ENCODE measurements around the gene TSHB. TPM values are rescaled to one million over a fixed set of nuclear protein-coding genes. Genes with fewer than 3 reads are reported as not detected.
A peak's percentile ranks its signal among the peaks of the same experiment; 100 is the strongest.

TSHB gene
- total and polyA plus RNA-seq, 8 donors = not detected

- TF ChIP-seq EP300 (IDR thresholded peaks at IDR 0.05) = no peak
- TF ChIP-seq CTCF (IDR thresholded peaks at IDR 0.05) = no peak
- no peak for TF ChIP-seq POLR2A (IDR thresholded peaks at IDR 0.05)
- no peak for TF ChIP-seq POLR2AphosphoS5 (IDR thresholded peaks at IDR 0.05)
- WGBS, 5 donors = 79 to 88% (median 86%) methylated on average over 5 of the region's 5 CpGs
- DNase-seq = no peak
- H3K9me3 ChIP-seq = no peaks in the 10 kb centered on the region
- peaks cover 0 to 53% (median 24%) of the 10 kb centered on the region in 4 donors for H3K4me1 ChIP-seq
- no peak overlapping the region for H3K27ac ChIP-seq
- intact Hi-C loops (cut with DNase I; ENCODE audit: low total_unique reads) = no loop called here
- no peak overlapping the region for H3K4me3 ChIP-seq
- H3K36me3 ChIP-seq = no peaks in the 10 kb centered on the region
- H3K27me3 ChIP-seq = peaks cover 0 to 4% (median 0%) of the 10 kb centered on the region in 3 donors
Measured at GRCh38 chr1:115077286-115077983, 47.8 kb downstream of the TSHB start.

DNA sequence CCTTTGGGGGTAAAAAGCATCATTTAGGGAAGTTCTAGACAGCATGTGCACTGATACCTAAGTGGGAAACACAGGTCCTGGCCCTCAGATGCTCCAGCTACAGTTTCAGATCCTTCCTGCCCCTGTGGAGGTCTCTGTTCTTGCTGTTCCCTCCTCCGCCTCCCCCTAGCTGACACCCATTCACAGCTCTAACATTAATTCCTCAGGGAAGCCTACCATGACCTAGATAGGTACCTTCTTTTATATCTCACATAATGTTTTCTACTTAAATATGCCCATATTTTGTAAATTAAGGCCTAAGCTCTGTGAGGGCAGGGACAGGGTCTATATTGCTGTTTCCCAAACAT lies 48.3 kb downstream of the TSHB start:
- Histone ChIP-seq H3K9me3 (no peaks in the 10 kb centered on the region), H3K36me3 (no peaks in the 10 kb centered on the region), H3K27ac (no peak overlapping the region), H3K4me1 (peaks cover 0 to 50% (median 21%) of the 10 kb centered on the region in 4 donors), H3K27me3 (peaks cover 0 to 4% (median 0%) of the 10 kb centered on the region in 3 donors), H3K4me3 (no peak overlapping the region)
- DNase-seq = no peak
- no peak for TF ChIP-seq EP300 (IDR thresholded peaks at IDR 0.05)
- TF ChIP-seq CTCF (IDR thresholded peaks at IDR 0.05) = no peak
- TF ChIP-seq POLR2AphosphoS5 (IDR thresholded peaks at IDR 0.05) = no peak
- 80 to 96% (median 92%) methylated on average over 1 of the region's 1 CpG for whole genome bisulfite sequencing, 5 donors
- intact Hi-C loops (cut with DNase I; ENCODE audit: low total_unique reads) = no loop called here

DNA sequence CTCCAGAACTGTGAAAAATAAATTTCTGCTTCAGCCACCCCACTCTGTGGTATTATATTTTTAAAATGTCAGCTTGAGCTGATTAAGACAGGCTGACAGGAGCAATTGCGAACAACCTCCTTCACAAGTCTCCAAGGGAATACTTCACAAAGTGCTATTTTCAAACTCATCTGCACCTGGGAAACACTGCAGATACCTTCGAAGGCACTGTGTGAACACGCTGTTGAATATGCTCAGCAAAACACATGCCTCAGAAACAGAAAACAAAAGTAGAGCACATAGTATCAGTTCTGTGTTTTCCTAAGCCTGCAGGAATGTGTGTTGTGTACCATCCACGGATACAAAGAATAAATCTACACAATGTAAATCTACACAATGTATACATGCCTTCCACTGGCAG lies 49.1 kb downstream of the TSHB start:
- H3K27me3 ChIP-seq = peaks cover 0 to 4% (median 0%) of the 10 kb centered on the region in 3 donors
- no peaks in the 10 kb centered on the region for H3K9me3 ChIP-seq
- H3K4me3 ChIP-seq = no peak overlapping the region
- peaks cover 0 to 51% (median 18%) of the 10 kb centered on the region in 4 donors for H3K4me1 ChIP-seq
- no peaks in the 10 kb centered on the region for H3K36me3 ChIP-seq
- DNase-seq = no peak
- WGBS, 5 donors = 65 to 81% (median 71%) methylated on average over 4 of the region's 4 CpGs
- H3K27ac ChIP-seq = no peak overlapping the region
- TF ChIP-seq POLR2A (IDR thresholded peaks at IDR 0.05) (no peak), CTCF (IDR thresholded peaks at IDR 0.05) (no peak), EP300 (IDR thresholded peaks at IDR 0.05) (no peak), POLR2AphosphoS5 (IDR thresholded peaks at IDR 0.05) (no peak)
- intact Hi-C loops (cut with DNase I; ENCODE audit: low total_unique reads) = no loop called here

DNA sequence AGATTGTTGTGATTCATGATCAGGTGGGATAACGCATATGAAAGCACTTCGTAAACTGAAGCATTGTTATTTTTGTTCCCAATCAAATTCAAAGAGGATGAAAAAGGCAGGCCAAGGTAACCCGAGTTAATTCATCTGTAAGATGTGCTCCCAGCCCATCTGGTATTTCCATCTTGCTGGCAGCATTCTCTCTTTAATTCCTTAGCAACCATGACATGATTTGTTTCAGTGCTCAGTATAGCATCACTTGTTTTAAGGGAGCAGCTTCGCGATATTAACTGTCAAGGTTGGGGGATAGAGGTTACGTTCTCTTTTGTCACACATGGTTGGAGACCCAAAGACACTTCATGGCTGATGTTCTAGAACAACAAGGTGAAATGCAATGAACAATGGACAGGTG lies 53.3 kb downstream of the TSHB start:
- no peaks in the 10 kb centered on the region for H3K9me3 ChIP-seq
- DNase-seq = peak in 1 of 2 donors; percentile 32
- no peak overlapping the region for H3K4me3 ChIP-seq
- no peaks in the 10 kb centered on the region for H3K27me3 ChIP-seq
- intact Hi-C loops (cut with DNase I; ENCODE audit: low total_unique reads) = no loop called here
- peak overlapping the region in 2 of 5 donors; percentile 25 to 93 for H3K27ac ChIP-seq
- H3K36me3 ChIP-seq = no peaks in the 10 kb centered on the region
- no peak for TF ChIP-seq CTCF (IDR thresholded peaks at IDR 0.05)
- no peak for TF ChIP-seq POLR2A (IDR thresholded peaks at IDR 0.05)
- no peak for TF ChIP-seq POLR2AphosphoS5 (IDR thresholded peaks at IDR 0.05)
- no peak for TF ChIP-seq EP300 (IDR thresholded peaks at IDR 0.05)
- 72 to 91% (median 81%) methylated on average over 6 of the region's 6 CpGs for WGBS, 5 donors
- H3K4me1 ChIP-seq = peaks cover 0 to 38% (median 15%) of the 10 kb centered on the region in 4 donors

Other genes starting within 250 kb of the TSHB start
- 100 to 1,000 TPM in 1 of 5 donors, 10 to 100 TPM in 4; 18.0 to 111 (median 23.7) TPM for gene SIKE1, start 249.1 kb upstream of the TSHB start, total RNA-seq
- gene SIKE1, start 249.1 kb upstream of the TSHB start, polyA plus RNA-seq = 10 to 100 TPM; 10.2 to 26.6 (median 13.9) TPM
- not detected for gene SYCP1, start 175.0 kb upstream of the TSHB start, total RNA-seq
- not detected for gene SYCP1, start 175.0 kb upstream of the TSHB start, polyA plus RNA-seq
- gene TSPAN2, start 59.7 kb downstream of the TSHB start, total RNA-seq = 10 to 100 TPM in 3 of 5 donors, 1 to 10 TPM in 2; 2.6 to 39.7 (median 19.3) TPM
- gene TSPAN2, start 59.7 kb downstream of the TSHB start, polyA plus RNA-seq = 10 to 100 TPM in 1 of 3 donors, 1 to 10 TPM in 2; 5.7 to 13.4 (median 7.0) TPM